HG02938 (cell line): ENCODE measurements around the gene GNB3.
A peak's percentile ranks its signal among the peaks of the same experiment; 100 is the strongest.

Experiments
- ATAC-seq: cut with Tn5 transposase; IDR thresholded peaks from one replicate; pipeline ENCODE4 v1.9.1; 2021; ENCODE audit warnings: mild to moderate bottlenecking, moderate library complexity; ENCODE audit not compliant: unreplicated experiment

GNB3 gene

GRCh38 chr12:6836851-6837250 is 3.9 kb upstream of the GNB3 start:
- ATAC-seq, result no peak

GRCh38 chr12:6837370-6838060 is 3.2 kb upstream of the GNB3 start:
- no peak for ATAC-seq

GRCh38 chr12:6838854-6839253 is 1.9 kb upstream of the GNB3 start:
- ATAC-seq, result no peak

GRCh38 chr12:6839482-6840201 is 1.1 kb upstream of the GNB3 start:
- ATAC-seq, result no peak

GRCh38 chr12:6840330-6840729 is 395 bp upstream of the GNB3 start:
- ATAC-seq, result no peak

- no peak for ATAC-seq
Observed at GRCh38 chr12:6842075-6842474, 1.4 kb downstream of the GNB3 start.

GRCh38 chr12:6843118-6843902 is 2.6 kb downstream of the GNB3 start:
- ATAC-seq, result no peak

GRCh38 chr12:6845395-6845794 is 4.7 kb downstream of the GNB3 start:
- no peak for ATAC-seq

GRCh38 chr12:6846316-6846869 is 5.7 kb downstream of the GNB3 start:
- ATAC-seq, result no peak

GRCh38 chr12:6847676-6848075 is 7.0 kb downstream of the GNB3 start:
- ATAC-seq, result no peak

GRCh38 chr12:6849427-6849826 is 8.7 kb downstream of the GNB3 start:
- no peak for ATAC-seq

GRCh38 chr12:6849976-6850560 is 9.3 kb downstream of the GNB3 start:
- no peak for ATAC-seq

GRCh38 chr12:6850796-6851152 is 10.0 kb downstream of the GNB3 start:
- no peak for ATAC-seq

- ATAC-seq, result peak; percentile 46
Observed at GRCh38 chr12:6851153-6851920, 10.6 kb downstream of the GNB3 start, which contains the start of gene CDCA3. Gene CDCA3 (minus strand): TSS chr12:6851286. CDS start chr12:6850952, 334 bp downstream.

- ATAC-seq, result peak; percentile 72
Observed at GRCh38 chr12:6851921-6852650, 11.4 kb downstream of the GNB3 start, which contains the start of gene USP5. Gene USP5 (plus strand): TSS chr12:6852150. CDS start chr12:6852180, 30 bp downstream.

- ATAC-seq, result no peak
Observed at GRCh38 chr12:6852651-6853354, 12.1 kb downstream of the GNB3 start.

- ATAC-seq, result no peak
Observed at GRCh38 chr12:6853626-6854025, 12.9 kb downstream of the GNB3 start.

- ATAC-seq, result no peak
Observed at GRCh38 chr12:6854036-6854435, 13.3 kb downstream of the GNB3 start.

GRCh38 chr12:6855322-6855721 is 14.6 kb downstream of the GNB3 start:
- ATAC-seq, result no peak
